Measurements from ENCODE around the gene SLFN5.
"Not testable (repeated sequence)": the region's sequence is repeated elsewhere in the genome, so short reads cannot be mapped to it uniquely, and the experiment has no call there.

Gene SLFN5

DNA sequence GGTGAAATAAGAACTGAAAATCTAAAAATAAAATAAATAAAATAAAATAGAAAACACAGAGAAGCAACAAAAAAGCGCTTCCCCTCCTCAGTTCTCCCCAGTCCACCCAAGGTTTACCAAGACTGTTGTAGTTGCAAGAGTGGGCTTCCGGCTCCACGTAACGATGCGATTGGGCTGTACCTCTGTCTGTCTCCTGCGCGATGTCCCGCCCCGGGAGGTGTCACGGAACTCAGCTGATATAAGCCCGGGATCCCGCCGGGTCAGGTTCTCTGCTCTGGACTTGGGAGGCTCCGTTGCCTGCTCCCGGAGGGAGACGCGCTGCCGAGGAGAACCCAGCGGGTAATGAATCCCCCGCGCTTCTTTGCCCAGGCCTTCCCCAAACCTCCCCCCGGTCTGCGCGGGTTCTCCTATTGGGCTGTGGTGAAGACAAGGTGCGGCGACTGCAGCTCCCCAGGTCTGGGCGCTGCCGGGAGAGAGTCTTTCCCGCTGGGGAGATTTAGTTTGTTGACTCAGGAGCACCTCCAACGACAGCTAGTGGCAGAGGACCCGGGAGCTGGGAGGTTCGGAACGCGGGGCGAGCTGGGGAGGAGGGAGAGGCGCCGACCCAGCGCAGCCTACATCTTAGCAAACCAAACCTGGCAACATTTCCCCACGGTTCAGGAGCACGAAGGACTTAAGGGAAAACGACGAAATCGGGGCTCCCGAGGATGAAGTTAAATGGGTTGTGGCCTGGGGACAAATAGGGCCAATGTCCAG, at the start of gene SLFN5:
TSS of gene SLFN5 (plus strand) at position 268 of the 756 bp plus-strand sequence. CDS start 15,619 bp downstream, outside the sequence.
- peak; percentile 95 for DNase-seq

DNA sequence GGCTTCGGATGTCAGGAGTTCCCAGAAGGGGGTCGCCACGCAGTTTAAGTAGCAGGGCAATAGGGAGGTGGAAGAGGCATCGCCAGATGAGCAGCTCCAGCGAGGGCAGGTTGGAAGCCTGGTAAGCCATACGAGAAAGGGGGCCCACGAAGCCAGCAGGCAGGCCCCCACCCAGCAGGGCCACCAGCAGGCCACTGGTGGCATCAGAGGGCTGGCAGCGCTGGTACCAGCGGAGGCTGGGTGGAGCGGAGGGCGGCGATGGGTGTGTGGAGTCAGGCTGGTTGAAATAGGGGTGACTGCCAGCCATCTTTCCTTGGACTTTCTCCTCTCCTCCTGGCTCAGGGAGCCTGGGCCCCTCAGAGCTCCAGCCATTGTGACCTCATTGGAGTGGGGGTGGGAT, 48.9 kb upstream of the SLFN5 start, which contains the start of gene SLC35G3:
TSS of gene SLC35G3 (minus strand) at position 393 of the 400 bp plus-strand sequence. CDS start at position 307, 86 bp downstream.
- not testable (repeated sequence) for DNase-seq

DNA sequence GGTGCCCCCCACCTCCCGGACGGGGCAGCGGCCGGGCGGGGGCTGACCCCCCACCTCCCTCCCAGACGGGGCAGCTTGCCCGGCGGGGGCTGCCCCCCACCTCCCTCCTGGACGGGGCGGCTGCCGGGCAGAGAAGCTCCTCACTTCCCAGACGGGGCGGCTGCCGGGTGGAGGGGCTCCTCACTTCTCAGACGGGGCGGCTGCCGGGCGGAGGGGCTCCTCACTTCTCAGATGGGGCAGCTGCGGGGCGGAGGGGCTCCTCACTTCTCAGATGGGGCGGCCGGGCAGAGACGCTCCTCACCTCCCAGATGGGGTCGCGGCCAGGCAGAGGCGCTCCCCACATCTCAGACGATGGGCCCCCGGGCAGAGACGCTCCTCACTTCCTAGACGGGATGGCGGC, 47.8 kb upstream of the SLFN5 start:
- DNase-seq, result not testable (repeated sequence)

DNA sequence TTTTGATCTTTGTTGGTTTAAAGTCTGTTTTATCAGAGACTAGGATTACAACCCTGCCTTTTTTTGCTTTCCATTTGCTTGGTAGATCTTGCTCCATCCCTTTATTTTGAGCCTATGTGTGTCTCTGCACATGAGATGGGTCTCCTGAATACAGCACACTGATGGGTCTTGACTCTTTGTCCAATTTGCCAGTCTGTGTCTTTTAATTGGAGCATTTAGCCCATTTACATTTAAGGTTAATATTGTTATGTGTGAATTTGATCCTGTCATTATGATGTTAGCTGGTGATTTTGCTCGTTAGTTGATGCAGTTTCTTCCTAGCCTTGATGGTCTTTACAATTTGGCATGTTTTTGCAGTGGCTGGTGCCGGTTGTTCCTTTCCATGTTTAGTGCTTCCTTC, 40.3 kb upstream of the SLFN5 start:
- DNase-seq, result not testable (repeated sequence)

DNA sequence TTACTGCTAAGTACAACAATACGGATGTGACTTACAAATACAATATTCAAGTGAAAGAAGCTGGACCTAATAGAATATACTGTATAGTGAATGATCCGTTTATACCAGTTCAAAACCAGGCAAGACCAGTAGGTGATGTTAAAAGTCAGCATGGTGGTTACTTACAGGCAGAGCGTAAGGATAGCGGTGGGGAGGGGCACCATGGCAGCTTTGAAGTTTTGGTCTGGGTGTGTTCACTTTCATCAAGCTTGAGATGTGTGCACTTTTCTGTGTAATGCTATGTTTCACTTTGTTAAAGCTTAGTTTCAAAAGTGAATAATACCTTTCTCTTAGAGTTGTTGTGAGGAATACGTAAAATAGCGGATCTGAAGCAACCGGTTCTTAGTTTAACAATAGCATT, 32.1 kb upstream of the SLFN5 start:
- DNase-seq, result peak; percentile 42

DNA sequence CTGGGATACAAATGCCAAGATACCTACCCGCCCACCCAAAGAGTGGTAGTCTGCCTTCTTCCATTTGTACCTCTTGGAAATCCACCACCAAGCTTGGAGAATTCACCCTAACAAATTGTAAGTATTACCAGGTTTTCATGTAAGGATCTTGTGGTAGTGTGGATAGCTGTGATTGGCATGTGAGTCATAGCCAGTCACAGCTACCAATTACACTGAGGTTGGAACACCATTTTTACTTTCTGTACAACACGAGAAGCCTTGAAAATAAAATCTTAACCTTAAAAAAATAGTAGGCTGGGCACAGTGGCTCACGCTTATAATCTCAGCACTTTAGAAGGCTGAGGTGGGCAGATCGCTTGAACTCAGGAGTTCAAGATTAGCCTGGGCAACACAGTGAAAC, 30.2 kb upstream of the SLFN5 start:
- no peak for DNase-seq

DNA sequence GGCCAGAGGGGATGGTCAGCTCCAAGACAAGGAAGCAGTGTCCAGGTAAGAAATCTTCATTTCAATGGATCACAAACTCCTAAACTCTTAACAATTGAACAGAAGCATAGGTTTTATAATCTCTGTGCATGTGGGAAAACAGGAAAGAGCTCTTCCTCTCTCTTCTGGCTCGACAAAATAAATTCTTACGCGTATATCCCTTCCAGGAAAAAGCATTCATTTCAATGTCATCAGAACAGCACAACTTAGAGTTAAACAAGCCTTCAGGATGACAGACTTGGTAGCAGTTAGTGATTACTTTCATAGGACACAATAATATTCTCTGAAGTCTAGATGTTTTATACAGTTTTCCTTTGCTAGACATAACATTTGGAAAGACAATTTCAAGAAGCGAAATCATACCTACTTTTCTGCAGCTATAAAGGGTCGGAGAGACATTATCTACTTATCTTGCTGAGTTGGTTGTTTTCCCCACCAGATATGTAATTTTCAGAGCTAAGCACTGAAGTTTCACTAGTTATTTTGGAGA, 29.4 kb upstream of the SLFN5 start:
- DNase-seq, result no peak

DNA sequence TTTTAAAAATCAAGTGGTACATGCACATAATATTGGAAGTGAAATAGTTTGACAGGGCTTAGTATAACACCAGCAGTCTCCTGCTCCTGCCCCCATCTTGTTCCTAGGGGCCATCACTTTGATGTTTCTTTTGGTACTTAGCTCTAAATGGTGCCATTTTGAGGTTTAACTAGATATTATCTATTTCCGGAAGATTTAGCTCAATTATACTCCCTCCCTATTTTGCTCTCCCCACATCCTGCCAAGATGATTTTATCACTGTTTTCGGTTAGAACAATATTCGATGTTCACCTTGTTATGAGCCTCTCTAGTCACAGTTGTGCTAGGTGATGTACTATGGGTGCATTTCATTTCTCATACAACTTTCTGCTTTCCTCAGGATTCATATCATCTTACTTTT, 28.7 kb upstream of the SLFN5 start:
- peak; percentile 87 for DNase-seq

DNA sequence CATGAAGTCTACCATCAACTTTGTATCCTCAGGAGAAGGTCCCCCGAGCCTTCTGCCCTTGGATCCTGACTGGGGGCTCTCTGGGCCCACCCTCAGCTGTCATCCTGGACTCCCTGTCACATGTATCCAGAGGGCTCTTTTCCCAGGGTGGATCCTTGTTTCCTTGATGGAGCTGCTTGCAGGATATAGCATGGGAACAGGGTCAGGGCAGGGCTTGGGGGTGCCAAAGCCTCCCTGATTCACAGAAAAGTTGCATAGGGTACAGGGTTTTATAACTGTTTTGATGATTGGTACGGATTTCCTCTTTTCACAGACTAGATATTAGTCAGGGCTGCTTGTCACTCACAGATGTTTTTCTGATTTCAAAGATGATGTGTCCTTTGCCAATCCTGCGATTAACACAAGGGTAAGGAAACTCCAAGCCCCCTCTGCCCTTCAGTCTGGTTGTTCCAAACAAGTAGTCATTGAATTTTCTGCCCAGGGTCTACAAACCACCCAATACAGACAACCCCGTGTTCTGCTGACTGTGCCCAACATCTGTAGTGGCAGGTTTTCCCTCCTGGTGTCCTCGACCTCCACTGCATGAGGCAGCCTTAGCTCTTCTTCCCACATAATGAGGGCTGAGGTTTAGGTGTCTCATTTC, 28.1 kb upstream of the SLFN5 start:
- DNase-seq, result peak; percentile 48

DNA sequence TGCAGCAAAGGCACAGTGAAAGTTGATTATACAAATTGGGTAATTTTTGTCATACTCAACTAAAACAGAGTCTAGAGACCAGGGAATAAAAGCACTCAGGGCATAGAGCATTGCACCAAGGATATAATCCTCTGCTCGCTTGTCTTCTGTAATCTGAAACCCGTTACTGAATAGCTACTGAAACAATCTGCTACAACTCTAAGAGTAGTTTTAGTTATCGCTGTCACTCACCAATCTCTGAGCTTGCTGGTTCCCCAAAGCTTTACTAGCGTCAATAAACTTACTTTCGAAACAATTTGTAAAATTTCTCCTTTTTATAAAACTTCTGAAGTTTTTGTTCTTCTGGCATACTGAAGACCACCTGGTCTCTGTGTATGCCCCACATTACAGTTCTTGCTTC, 25.8 kb upstream of the SLFN5 start:
- DNase-seq, result no peak

DNA sequence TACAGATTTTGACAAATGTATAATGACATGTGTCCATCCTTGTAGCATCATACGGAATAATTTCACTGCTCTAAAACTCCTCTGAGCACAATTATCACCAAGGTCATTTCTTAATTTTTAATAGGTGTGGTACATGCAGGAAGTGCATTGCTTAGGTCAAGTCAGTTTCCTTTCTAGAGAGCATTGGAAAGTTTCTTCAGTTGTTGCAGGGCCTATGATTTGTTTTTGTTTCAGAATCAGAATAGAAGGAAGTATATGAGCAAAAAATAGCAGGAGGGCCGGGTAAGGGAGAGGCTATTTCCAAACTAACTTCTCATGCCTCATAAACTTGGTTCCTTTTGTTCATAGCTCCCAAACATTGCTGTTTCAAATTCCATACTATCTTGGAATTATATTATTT, 24.0 kb upstream of the SLFN5 start:
- DNase-seq, result no peak

DNA sequence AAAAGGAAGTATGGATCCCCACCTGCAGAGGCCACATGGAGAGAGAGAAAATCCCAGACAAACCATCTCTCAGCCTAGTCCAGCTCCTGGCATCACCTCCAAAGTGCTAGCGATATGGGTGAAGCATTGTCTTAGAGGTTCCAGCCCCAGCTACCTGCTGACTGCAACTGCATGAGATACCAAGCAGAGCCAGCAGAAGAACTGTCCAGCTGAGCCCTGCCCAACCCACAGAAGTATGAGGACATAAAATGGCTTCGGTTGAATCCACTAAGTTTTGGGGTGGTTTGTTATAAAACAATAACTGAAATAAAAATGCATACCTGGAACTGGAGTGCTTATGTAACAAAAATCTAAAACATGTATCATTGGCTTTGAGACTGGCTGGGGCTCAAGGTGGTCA, 20.4 kb upstream of the SLFN5 start:
- DNase-seq, result no peak

DNA sequence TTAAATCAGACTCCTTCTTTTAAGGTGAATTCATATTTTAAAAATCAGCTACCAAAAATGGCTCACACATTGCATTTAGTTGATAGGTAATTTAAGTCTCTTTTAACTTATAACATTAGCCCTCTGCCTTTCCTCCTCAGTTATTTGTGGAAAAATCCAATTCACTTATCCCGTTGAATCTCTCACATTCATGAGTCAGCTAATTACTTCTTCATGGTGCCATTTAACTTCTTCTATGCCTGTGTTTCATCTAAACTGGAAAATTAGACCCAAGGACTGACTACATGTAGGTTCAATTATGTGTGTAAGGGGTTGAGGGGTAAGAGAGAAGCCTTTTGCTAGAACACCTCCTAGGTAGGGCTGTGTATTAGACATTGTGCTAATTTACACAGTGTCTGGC, 18.4 kb upstream of the SLFN5 start:
- DNase-seq, result no peak

DNA sequence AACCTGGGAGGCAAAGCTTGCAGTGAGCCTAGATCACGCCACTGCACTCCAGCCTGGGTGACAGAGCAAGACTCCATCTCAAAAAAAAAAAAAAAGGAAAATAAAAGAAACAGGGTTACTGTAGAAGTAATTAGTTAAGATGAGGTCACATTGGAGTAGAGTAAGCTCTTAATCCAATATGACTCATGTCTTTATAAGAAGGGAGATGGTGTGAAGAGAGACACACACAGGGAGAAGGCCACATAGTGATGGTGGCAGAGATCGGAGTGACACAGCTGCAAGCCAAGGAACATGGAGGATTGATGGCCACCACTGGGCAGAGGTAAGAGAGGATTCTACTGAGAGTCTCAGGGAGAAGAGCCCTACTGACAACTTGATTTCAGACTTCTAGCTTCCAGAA, 15.3 kb upstream of the SLFN5 start:
- DNase-seq, result no peak

DNA sequence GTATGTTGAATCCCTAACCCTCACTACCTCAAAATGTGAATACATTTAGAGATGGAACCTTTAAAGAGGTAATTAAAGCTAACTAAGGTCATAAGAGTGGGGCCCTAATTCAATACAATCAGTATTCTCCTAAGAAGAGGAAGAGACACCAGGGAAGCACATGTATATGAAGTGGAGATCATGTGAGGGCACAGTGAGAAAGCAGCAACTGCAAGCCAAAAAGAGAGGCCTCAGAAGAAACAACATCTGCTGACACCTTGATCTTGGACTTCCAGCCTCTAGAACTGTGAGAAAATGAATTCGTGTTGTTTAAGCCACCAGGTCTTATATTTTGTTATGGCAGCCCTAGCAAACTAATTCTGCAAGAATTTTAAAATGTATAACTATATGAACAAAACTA, 13.2 kb upstream of the SLFN5 start:
- no peak for DNase-seq

DNA sequence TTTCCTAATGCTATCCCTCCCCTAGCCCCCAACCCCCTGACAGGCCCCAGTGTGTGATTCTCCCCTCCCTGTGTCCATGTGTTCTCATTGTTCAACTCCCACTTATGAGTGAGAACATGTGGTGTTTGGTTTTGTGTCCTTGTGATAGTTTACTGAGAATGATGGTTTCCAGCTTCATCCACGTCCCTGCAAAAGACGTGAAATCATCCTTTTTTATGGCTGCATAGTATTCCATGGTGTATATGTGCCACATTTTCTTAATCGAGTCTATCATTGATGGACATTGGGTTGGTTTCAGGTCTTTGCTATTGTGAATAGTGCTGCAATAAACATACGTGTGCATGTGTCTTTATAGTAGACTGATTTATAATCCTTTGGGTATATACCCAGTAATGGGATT, 8.6 kb upstream of the SLFN5 start:
- DNase-seq, result not testable (repeated sequence)

DNA sequence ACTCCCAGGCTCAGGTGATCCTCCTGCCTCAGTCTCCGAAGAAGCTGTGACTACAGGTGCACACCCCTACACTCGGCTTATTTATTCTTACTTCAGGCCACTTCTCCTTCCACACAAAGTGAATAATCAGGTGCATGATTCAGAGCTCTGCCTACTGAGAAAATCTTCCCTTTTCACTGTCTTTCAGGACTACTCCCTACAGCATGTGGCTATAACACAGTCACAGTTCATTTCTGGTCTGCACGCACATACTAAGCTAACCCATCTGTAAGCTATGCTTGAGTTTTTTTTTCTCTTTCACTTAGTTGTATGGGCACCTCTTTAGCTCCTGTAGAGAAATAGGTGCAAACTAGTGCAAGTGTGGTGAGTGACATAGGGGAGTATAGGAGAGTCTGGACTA, 7.6 kb upstream of the SLFN5 start:
- DNase-seq, result no peak

DNA sequence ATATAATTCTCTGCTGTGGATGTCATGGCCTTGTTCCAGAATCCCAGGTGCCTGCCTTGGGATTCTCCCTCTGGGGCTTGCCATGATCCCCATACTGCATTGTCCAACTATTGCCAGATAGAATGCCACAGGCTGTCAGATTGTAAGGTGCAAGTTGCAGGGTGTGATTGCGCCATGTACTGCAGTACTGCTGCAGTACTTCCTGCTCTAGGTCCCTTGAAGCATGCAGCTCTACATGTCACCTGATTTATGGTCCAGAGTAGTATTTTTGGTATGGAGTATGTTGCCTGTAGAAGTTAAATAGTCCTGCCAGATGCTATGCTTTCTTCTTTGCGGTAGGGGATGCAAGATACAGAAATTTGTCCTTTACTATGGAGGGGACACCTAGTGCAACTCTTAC, 7.0 kb upstream of the SLFN5 start:
- no peak for DNase-seq

DNA sequence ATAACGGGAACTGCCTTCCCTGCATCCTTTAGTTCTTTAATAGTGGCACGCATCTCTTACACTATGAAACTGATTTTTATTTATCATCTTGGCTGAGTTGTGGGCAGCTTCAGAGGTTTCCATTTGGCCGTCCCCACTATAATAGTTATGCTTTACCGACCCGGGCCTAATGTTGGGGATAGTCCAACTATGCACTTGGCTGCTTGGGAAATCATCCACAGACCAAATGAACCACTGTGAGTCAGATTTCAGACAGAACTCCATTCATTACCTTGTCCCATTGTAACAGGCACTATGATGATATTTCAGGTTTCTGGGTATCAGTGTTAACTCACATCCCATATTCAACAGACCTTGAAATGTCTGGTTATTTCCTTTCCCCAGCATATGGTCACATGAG, 6.1 kb upstream of the SLFN5 start:
- no peak for DNase-seq

DNA sequence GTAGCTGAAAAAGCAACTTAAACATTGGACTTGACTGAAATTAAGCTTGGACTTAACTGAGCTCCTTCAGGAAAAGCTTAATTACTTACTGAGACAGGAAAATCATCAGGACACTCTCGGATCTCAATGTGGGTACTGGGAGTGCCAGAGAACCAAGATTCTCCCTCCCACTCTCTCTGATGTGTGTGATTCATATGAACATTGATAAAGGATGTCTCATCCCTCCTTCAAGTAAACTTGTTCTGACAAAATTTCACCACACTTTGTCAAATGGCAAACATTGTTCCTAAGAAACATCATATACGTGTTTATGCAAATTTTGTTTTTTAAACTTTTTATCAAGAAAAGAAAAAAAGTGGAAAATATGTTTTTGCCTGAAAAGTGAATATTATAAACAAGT, 4.1 kb upstream of the SLFN5 start:
- no peak for DNase-seq

DNA sequence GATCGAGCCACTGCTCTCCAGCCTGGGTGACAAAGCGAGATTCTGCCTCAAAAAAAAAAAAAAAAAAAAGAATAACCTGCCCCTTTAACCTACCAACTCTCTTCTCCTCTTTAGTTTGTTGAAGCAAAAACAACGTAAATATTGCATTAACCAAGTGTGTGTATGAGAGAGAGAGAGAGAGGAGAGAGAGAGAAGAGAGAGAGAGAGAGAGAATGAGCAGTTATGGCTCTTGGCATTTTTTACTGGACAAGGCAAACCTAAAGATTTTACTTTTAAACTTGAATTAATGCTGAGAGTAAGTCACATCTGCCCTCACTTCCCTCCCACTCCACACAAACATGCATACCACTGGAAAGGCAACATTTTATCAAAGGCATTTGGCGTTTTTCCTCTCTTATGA, 3.0 kb upstream of the SLFN5 start:
- no peak for DNase-seq

DNA sequence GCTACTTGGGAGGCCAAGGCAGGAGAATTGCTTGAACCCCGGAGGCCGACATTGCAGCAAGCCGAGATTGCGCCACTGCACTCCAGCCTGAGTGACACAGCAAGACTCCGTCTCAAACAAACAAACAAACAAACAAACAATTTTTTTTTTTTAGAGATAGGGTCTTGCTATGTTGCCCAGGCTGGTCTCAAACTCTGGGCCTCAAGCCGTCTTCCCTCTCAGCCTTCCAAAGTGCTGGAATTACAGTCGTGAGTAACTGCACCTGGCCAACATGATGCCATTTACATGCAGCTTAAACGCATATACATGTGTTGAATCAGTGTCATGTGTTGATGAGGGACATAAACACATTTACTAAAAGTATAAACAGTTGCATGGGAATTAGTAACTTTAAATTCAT, 2.0 kb upstream of the SLFN5 start:
- no peak for DNase-seq

DNA sequence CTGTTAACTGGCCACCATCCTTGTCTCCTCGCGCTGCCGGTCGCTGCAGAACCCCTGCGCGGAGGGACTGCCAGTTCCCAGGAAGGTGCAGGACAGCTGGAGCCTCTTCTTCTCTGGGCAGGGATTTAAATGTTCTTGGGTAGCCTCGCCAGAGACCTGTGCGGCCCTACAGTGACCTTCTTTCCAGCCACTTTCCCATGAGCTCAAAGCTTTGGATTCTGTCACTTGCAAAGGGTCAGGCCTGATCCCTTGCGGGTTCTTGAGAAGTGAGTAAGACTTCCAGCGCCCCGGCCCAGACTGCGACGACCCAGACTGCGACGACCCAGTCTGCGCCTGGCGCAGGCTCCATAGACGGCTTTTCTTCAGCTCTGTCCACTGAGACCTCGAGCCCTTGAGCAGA, 1.4 kb upstream of the SLFN5 start:
- DNase-seq, result peak; percentile 30

DNA sequence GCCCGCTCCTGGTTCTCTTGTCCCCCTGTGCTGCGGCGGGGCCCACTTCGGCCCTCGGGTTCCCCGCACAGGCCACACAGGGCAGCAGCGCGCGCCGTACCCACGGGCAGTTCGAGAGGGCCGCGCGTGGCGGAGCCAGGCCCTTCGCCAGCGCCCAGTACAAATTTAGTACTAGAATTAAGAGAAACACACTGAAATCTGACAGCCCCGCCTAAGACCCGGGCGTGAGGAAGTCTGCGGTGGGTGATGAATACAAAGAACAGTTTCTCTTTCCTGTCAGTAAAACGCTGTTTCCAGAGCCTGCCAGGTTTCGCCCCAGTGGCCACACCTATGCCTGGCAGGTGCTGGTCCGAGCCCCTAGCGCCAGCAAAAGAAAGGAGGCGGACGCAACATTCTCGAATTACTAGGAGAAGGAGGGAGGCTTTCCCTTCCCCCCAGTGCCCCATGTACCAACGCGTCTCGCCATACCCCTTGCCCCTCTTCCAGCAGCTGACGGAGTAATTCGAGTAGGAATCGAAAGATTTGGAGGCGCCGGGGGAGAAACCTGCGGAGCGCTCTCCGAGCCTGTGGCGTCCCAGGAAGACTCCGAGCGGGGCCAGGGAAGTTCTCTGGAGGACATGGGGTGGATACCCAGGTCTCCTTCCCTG, 591 bp upstream of the SLFN5 start:
- DNase-seq, result peak; percentile 91
